BLaER1 (cell line): ENCODE data around the gene HOXD8.

Source experiments
- H3K27ac ChIP-seq: shearing (Covaris generic); formaldehyde crosslinking; 2 replicates; pipeline ENCODE4 v1.8.1; 2022
- H3K27me3 ChIP-seq: shearing (Covaris generic); formaldehyde crosslinking; 2 replicates; pipeline ENCODE4 v1.8.1; 2022
- H3K36me3 ChIP-seq: shearing (Covaris generic); formaldehyde crosslinking; 2 replicates; pipeline ENCODE4 v1.8.1; 2022
- H3K4me1 ChIP-seq: shearing (Covaris generic); formaldehyde crosslinking; 2 replicates; pipeline ENCODE4 v1.8.1; 2022
- H3K4me2 ChIP-seq: shearing (Covaris generic); formaldehyde crosslinking; 2 replicates; pipeline ENCODE4 v1.8.1; 2022
- H3K4me3 ChIP-seq: shearing (Covaris generic); formaldehyde crosslinking; 2 replicates; pipeline ENCODE4 v1.8.1; 2022
- H3K9ac ChIP-seq: shearing (Covaris generic); formaldehyde crosslinking; 2 replicates; pipeline ENCODE4 v1.8.1; 2022
- H3K9me3 ChIP-seq: shearing (Covaris generic); formaldehyde crosslinking; 2 replicates; pipeline ENCODE4 v1.8.1; 2022
- H4K20me1 ChIP-seq: shearing (Covaris generic); formaldehyde crosslinking; 2 replicates; pipeline ENCODE4 v1.8.1; 2022
- Cebpa-rat ChIP-seq: shearing (Covaris generic); IDR thresholded peaks from 2 replicates; pipeline ENCODE4 v1.8.1; 2022

Gene HOXD8

GRCh38 chr2:176128982-176129796 is at the start of gene HOXD8:
HOXD8 (plus strand) TSS chr2:176129705; CDS start chr2:176130367, 662 bp downstream.
- peak within 1 kb of the TSS; percentile 72 for H3K4me2 ChIP-seq
- peaks cover 12% of the 10 kb centered on the region for H3K4me1 ChIP-seq
- H3K27ac ChIP-seq = no peak within 1 kb of the TSS
- peak within 1 kb of the TSS; percentile 52 for H3K4me3 ChIP-seq
- H3K27me3 ChIP-seq = peaks cover 100% of the 10 kb centered on the region
- TF ChIP-seq Cebpa-rat = no peak
- H4K20me1 ChIP-seq = peaks cover 87% of the 10 kb centered on the region
- H3K36me3 ChIP-seq = no peaks in the 10 kb centered on the region
- no peak within 1 kb of the TSS for H3K9ac ChIP-seq
- H3K9me3 ChIP-seq = peaks cover 25% of the 10 kb centered on the region

- Histone ChIP-seq H3K4me2 (peak overlapping the region; percentile 36), H3K9me3 (peaks cover 67% of the 10 kb centered on the region), H3K36me3 (no peaks in the 10 kb centered on the region), H3K4me3 (peak overlapping the region; percentile 31), H3K9ac (no peak overlapping the region), H4K20me1 (peaks cover 74% of the 10 kb centered on the region), H3K27me3 (peaks cover 100% of the 10 kb centered on the region), H3K27ac (no peak overlapping the region), H3K4me1 (0 out of 2 replicates have a peak, but pooled peaks cover 7% of the 10 kb centered on the region)
- TF ChIP-seq Cebpa-rat = no peak
Measured at GRCh38 chr2:176079831-176080539, 49.5 kb upstream of the HOXD8 start.

- Histone ChIP-seq H3K27me3 (peaks cover 100% of the 10 kb centered on the region), H3K27ac (no peak overlapping the region), H3K4me3 (peak overlapping the region; percentile 31), H3K4me1 (0 out of 2 replicates have a peak, but pooled peaks cover 7% of the 10 kb centered on the region), H4K20me1 (peaks cover 74% of the 10 kb centered on the region), H3K9ac (no peak overlapping the region), H3K9me3 (peaks cover 75% of the 10 kb centered on the region), H3K4me2 (no peak overlapping the region), H3K36me3 (no peaks in the 10 kb centered on the region)
- no peak for TF ChIP-seq Cebpa-rat
Measured at GRCh38 chr2:176080540-176081375, 48.7 kb upstream of the HOXD8 start.

- H3K4me3 ChIP-seq = peak overlapping the region; percentile 38; the same call in 1 of the 2 replicates
- 0 out of 2 replicates have a peak, but pooled peaks cover 7% of the 10 kb centered on the region for H3K4me1 ChIP-seq
- no peak overlapping the region for H3K9ac ChIP-seq
- TF ChIP-seq Cebpa-rat = no peak
- H3K4me2 ChIP-seq = no peak overlapping the region
- peaks cover 74% of the 10 kb centered on the region for H4K20me1 ChIP-seq
- no peak overlapping the region for H3K27ac ChIP-seq
- H3K27me3 ChIP-seq = peaks cover 100% of the 10 kb centered on the region
- no peaks in the 10 kb centered on the region for H3K36me3 ChIP-seq
- peaks cover 78% of the 10 kb centered on the region for H3K9me3 ChIP-seq
Measured at GRCh38 chr2:176081376-176081836, 48.1 kb upstream of the HOXD8 start.

GRCh38 chr2:176081837-176082524 is 47.5 kb upstream of the HOXD8 start:
- H3K9ac ChIP-seq = no peak overlapping the region
- no peak for TF ChIP-seq Cebpa-rat
- no peaks in the 10 kb centered on the region for H3K36me3 ChIP-seq
- peaks cover 78% of the 10 kb centered on the region for H3K9me3 ChIP-seq
- H3K4me2 ChIP-seq = no peak overlapping the region
- no peak overlapping the region for H3K27ac ChIP-seq
- peaks cover 100% of the 10 kb centered on the region for H3K27me3 ChIP-seq
- 0 out of 2 replicates have a peak, but pooled peaks cover 7% of the 10 kb centered on the region for H3K4me1 ChIP-seq
- H4K20me1 ChIP-seq = peaks cover 74% of the 10 kb centered on the region
- H3K4me3 ChIP-seq = peak overlapping the region; percentile 38

GRCh38 chr2:176082525-176082823 is 47.0 kb upstream of the HOXD8 start:
- Histone ChIP-seq H3K4me2 (no peak overlapping the region), H3K9me3 (peaks cover 78% of the 10 kb centered on the region), H3K27ac (no peak overlapping the region), H4K20me1 (peaks cover 74% of the 10 kb centered on the region), H3K4me1 (0 out of 2 replicates have a peak, but pooled peaks cover 7% of the 10 kb centered on the region), H3K4me3 (peak overlapping the region; percentile 38), H3K36me3 (no peaks in the 10 kb centered on the region), H3K27me3 (peaks cover 100% of the 10 kb centered on the region), H3K9ac (no peak overlapping the region)
- TF ChIP-seq Cebpa-rat = no peak

GRCh38 chr2:176082824-176083751 is 46.4 kb upstream of the HOXD8 start:
- Histone ChIP-seq H3K9me3 (peaks cover 78% of the 10 kb centered on the region), H4K20me1 (peaks cover 80% of the 10 kb centered on the region), H3K4me3 (peak overlapping the region; percentile 38; the same call in 1 of the 2 replicates), H3K4me1 (0 out of 2 replicates have a peak, but pooled peaks cover 7% of the 10 kb centered on the region), H3K36me3 (no peaks in the 10 kb centered on the region), H3K27me3 (peaks cover 100% of the 10 kb centered on the region), H3K4me2 (no peak overlapping the region), H3K27ac (no peak overlapping the region), H3K9ac (no peak overlapping the region)
- no peak for TF ChIP-seq Cebpa-rat

- Histone ChIP-seq H3K9ac (no peak within 1 kb of the TSS), H4K20me1 (peaks cover 83% of the 10 kb centered on the region), H3K27ac (no peak within 1 kb of the TSS), H3K36me3 (no peaks in the 10 kb centered on the region), H3K4me2 (no peak within 1 kb of the TSS), H3K4me3 (0 out of 2 replicates have a peak within 1 kb of the TSS, but pooled peaks have one; percentile 38), H3K27me3 (peaks cover 100% of the 10 kb centered on the region), H3K4me1 (0 out of 2 replicates have a peak, but pooled peaks cover 7% of the 10 kb centered on the region), H3K9me3 (peaks cover 76% of the 10 kb centered on the region)
- TF ChIP-seq Cebpa-rat = no peak
Measured at GRCh38 chr2:176083796-176084261, 45.7 kb upstream of the HOXD8 start, which contains the start of gene EVX2. EVX2 (minus strand) TSS chr2:176083962; CDS start chr2:176083776, 186 bp downstream.
